ENCODE data around the gene CACNG5.

- TF ChIP-seq, protein P1, sequence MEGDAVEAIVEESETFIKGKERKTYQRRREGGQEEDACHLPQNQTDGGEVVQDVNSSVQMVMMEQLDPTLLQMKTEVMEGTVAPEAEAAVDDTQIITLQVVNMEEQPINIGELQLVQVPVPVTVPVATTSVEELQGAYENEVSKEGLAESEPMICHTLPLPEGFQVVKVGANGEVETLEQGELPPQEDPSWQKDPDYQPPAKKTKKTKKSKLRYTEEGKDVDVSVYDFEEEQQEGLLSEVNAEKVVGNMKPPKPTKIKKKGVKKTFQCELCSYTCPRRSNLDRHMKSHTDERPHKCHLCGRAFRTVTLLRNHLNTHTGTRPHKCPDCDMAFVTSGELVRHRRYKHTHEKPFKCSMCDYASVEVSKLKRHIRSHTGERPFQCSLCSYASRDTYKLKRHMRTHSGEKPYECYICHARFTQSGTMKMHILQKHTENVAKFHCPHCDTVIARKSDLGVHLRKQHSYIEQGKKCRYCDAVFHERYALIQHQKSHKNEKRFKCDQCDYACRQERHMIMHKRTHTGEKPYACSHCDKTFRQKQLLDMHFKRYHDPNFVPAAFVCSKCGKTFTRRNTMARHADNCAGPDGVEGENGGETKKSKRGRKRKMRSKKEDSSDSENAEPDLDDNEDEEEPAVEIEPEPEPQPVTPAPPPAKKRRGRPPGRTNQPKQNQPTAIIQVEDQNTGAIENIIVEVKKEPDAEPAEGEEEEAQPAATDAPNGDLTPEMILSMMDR (IDR thresholded peaks at IDR 0.05) = no peak
- TF ChIP-seq EP300 (IDR thresholded peaks at IDR 0.05) = no peak
Observed at GRCh38 chr17:66898536-66898935, 63.6 kb downstream of the CACNG5 start.

Data from sigmoid colon (tissue), 4 donors.